Pancreas (tissue), 10 donors: ENCODE measurements around the gene PCNT. TPM values are rescaled to one million over a fixed set of nuclear protein-coding genes. Genes with fewer than 3 reads are reported as not detected.

Experiments used
- ATAC-seq, 4 donors: fragments of 200-7000 bp; cut with Tn5 transposase; one replicate each; pipeline versions ENCODE4 v1.8.0 to v1.9.1; 2020; ENCODE audit warnings: mild to moderate bottlenecking in 4 of 4, moderate library complexity in 4 of 4
- DNase-seq, 6 donors: peaks; one replicate each; pipeline ENCODE4 v3.0.0-alpha.2; 2020
- FAIRE-seq: peaks from 2 replicates; lab custom pipeline; 2012; peaks lifted over from hg19 to GRCh38; lab: Jason Lieb, UNC
- H3K27ac ChIP-seq, 4 donors: fragments of 200-600 bp; sonication (generic); 1 replicate in 3 of 4; 2 replicates in 1 of 4; pipeline versions ENCODE4 v1.5.0 to v1.8.0; 2020
- H3K27me3 ChIP-seq, 4 donors: fragments of 200-600 bp; one replicate each; pipeline ENCODE4 v1.8.0; 2021
- H3K36me3 ChIP-seq, 3 donors: fragments of 200-600 bp; sonication (generic) in 1 of 3; one replicate each; pipeline versions ENCODE4 v1.5.0 to v1.8.0; 2020 to 2021
- H3K4me1 ChIP-seq, 3 donors: fragments of 200-600 bp; one replicate each; pipeline ENCODE4 v1.8.0; 2021
- H3K4me3 ChIP-seq, 4 donors: fragments of 200-600 bp; sonication (generic) in 2 of 4; one replicate each; pipeline versions ENCODE4 v1.5.0 to v1.8.0; 2020 to 2021
- H3K9me3 ChIP-seq, 4 donors: fragments of 200-600 bp; one replicate each; pipeline ENCODE4 v1.8.0; 2021
- CTCF ChIP-seq, 4 donors: fragments of 200-600 bp; sonication (generic) in 3 of 4; IDR thresholded peaks; one replicate each; pipeline versions ENCODE4 v1.5.0 to v1.8.0; 2021; ENCODE audit warnings: antibody characterized with exemption in 4 of 4
- WGBS, 2 donors: extraction: QIAGEN DNeasy Blood & Tissue Kit; methylation state at CpG; one replicate each; pipeline ENCODE4 v1.1.7; 2013; 5-methylcytosine and 5-hydroxymethylcytosine counted together
- intact Hi-C, 3 donors: fragments of 100-400 bp; cut with DNase I; formaldehyde crosslinking; loops; one replicate each; pipeline versions ENCODE4 v1.11.1 to v1.14.2; 2022
- polyA plus RNA-seq, 2 donors: library from polyadenylated mRNA; stranded (reverse); fragments of 200-250 nt; gene quantifications; one replicate each; pipeline ENCODE4 v1.2.3, GENCODE V29; 2013
- total RNA-seq, 6 donors: library from RNA; stranded (reverse); fragmentation: NEBNext Ultra II Directional in 4 of 6; extraction: Animal tissue kit (Norgen Biotek cat#: 25700) in 4 of 6; gene quantifications; one replicate each; pipeline versions ENCODE4 v1.2.1 to v1.2.4, GENCODE V29; 2021 to 2023
- donor health status: healthy with polysubstance abuse.
- donor health status: DM: no; HTN: no; CAD: no; lungs with moderate emphysema.
- donor health status: DM: no; HTN: no; CAD: no.
- donor health status: control.
- donor health status: control.
- donor health status: Bipolar disorder and iron deficiency.
- donor health status: DM: yes; HTN: yes; CAD: no.
- donor health status: DM: no; HTN: no; CAD: no.
- donor health status: DM: no; HTN: no; CAD: no.
- donor health status: DM: yes; HTN: yes; CAD: no.

PCNT gene
- total and polyA plus RNA-seq, 8 donors: 8.1 to 15.5 (median 12.1) TPM

DNA sequence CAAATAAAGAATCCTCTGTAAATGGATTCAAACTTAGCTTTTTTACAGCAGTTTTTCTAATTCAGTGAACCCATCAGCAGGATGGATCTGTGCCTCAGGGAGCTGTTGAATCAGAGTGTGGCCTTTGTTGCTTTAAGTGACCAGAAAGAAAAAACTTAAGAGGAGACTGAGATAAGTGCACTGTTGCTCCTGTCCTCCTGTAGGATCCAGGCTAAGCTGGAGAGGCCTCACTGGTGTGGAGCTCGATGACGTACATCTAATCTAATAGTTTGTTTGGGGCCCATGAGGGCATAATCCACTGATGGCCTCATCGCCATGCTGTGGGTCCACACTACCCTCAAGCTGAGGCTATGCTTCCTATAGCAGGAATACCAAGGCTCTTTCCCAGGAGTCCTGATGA is 145.3 kb downstream of the PCNT start:
- intact Hi-C loops: no loop called here
- ATAC-seq (no peak), DNase-seq (no peak), FAIRE-seq (no peak)
- Histone ChIP-seq H3K9me3 (no peaks in the 10 kb centered on the region), H3K36me3 (no peaks in the 10 kb centered on the region), H3K27me3 (no peaks in the 10 kb centered on the region), H3K27ac (no peak overlapping the region), H3K4me3 (no peak overlapping the region), H3K4me1 (no peaks in the 10 kb centered on the region)
- TF ChIP-seq CTCF (IDR thresholded peaks at IDR 0.05): no peak
- WGBS, 2 donors: 86 to 89% methylated on average over 3 of the region's 3 CpGs

DNA sequence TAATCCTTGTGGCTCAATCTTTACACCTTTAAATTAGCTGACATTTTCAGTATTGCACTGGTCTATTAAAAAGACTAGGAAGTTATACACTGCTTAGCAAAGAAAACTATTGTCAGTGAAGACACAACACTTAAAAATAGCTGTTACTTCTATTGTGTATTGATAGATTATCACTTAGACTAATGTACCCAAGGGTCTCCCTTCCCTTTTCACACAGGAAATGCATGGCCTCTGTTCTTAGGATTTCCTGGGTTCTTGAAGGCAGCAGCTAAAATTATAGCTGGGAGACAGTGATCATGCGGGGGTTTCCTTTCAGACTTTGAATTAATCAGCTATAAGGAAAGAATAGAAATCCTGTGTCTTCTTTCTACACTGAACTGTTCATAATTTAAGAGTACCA is 147.6 kb downstream of the PCNT start:
- Histone ChIP-seq H3K4me3 (no peak overlapping the region), H3K36me3 (no peaks in the 10 kb centered on the region), H3K27ac (no peak overlapping the region), H3K4me1 (no peaks in the 10 kb centered on the region), H3K27me3 (no peaks in the 10 kb centered on the region), H3K9me3 (no peaks in the 10 kb centered on the region)
- WGBS, 2 donors: 93 to 96% methylated on average over 1 of the region's 1 CpG
- ATAC-seq (no peak), FAIRE-seq (no peak), DNase-seq (no peak)
- intact Hi-C loops: no loop called here
- no peak for TF ChIP-seq CTCF (IDR thresholded peaks at IDR 0.05)

- Histone ChIP-seq H3K9me3 (no peaks in the 10 kb centered on the region), H3K4me1 (no peaks in the 10 kb centered on the region), H3K27ac (no peak overlapping the region), H3K27me3 (no peaks in the 10 kb centered on the region), H3K36me3 (no peaks in the 10 kb centered on the region), H3K4me3 (no peak overlapping the region)
- DNase-seq: no peak
- no peak for FAIRE-seq
- 77 to 87% methylated on average over 6 of the region's 6 CpGs for WGBS, 2 donors
- intact Hi-C loops: no loop called here
- no peak for TF ChIP-seq CTCF (IDR thresholded peaks at IDR 0.05)
- peak in 3 of 4 donors; percentile 68 to 76 (median 70) for ATAC-seq
These were observed 148.3 kb downstream of the PCNT start for GRCh38 chr21:46472246-46472645.

DNA sequence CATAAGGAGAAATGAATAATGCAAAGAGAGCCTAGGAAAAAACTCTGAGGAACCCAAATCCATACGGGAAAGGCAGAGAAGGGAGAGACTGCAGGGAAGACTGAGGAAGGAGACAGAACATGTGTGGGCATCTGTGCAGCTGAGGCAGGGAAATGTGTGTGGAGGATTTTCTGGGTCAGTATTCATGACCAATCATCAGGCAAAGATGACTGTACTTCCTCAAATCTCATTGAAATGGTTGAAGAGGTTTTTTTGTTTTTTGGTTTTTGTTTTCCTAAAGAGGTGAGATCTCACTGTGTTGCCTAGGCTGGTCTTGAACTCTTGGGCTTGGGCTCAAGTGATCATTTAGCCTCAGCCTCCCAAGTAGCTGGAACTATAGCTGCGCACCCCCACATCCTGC is 150.4 kb downstream of the PCNT start:
- FAIRE-seq (no peak), ATAC-seq (no peak), DNase-seq (no peak)
- H3K36me3 ChIP-seq: no peaks in the 10 kb centered on the region
- no peak overlapping the region for H3K27ac ChIP-seq
- WGBS, 2 donors: 91 to 98% methylated on average over 2 of the region's 2 CpGs
- no peaks in the 10 kb centered on the region for H3K9me3 ChIP-seq
- H3K27me3 ChIP-seq: no peaks in the 10 kb centered on the region
- peaks cover 0 to 12% (median 0%) of the 10 kb centered on the region in 3 donors for H3K4me1 ChIP-seq
- H3K4me3 ChIP-seq: no peak overlapping the region
- no peak for TF ChIP-seq CTCF (IDR thresholded peaks at IDR 0.05)
- intact Hi-C loops: no loop called here

DNA sequence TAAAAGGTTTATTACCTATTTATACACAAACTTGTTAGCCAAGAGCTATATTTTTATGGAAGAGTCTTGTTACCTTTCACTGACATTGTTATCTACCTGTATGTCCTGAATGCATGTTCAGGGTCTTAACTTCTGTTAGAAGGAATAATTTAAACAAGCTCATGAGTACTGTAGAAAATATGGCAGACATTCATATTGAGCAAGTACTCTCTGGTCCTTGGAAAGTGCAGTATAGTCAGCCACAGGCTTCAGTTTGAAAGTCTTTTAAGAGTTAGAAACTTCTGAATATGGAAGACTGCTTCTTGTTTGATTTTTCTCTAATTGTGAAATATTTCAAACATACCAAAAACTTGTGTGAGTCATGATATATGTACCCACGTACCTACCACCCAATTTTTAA is 151.3 kb downstream of the PCNT start:
- ATAC-seq (no peak), FAIRE-seq (no peak), DNase-seq (no peak)
- Histone ChIP-seq H3K36me3 (no peaks in the 10 kb centered on the region), H3K4me3 (no peak overlapping the region), H3K27me3 (no peaks in the 10 kb centered on the region), H3K9me3 (no peaks in the 10 kb centered on the region), H3K27ac (no peak overlapping the region), H3K4me1 (peaks cover 0 to 12% (median 0%) of the 10 kb centered on the region in 3 donors)
- intact Hi-C loops: no loop called here
- 91 to 93% methylated on average over 1 of the region's 1 CpG for WGBS, 2 donors
- no peak for TF ChIP-seq CTCF (IDR thresholded peaks at IDR 0.05)
